ENCODE data around the gene CACNA2D3.

DNA sequence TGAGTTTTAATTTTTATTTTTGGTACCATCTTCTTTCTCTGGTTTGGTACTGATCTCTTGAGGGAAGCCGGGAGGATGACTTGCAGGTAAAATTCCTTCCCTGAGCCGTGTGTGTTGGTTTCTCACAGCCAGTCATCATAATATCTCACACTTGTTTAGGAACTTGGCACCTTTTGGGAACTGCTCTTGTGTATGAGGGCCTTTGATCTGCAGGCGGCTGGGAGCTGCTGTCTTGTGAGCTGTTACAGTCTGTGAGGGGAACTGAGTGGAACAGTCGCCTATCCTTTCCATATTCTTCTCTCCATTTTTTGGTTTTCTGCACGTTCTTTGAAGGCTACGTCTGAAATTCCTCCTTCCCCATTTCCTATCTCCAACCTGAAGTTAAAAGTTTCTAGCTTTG, 75.2 kb downstream of the CACNA2D3 start:
- TF ChIP-seq EP300 (IDR thresholded peaks at IDR 0.05) = no peak
- no peak for TF ChIP-seq TFCP2L1 (CRISPR knock-in tag; IDR thresholded peaks at IDR 0.05)
- TF ChIP-seq, protein P1, sequence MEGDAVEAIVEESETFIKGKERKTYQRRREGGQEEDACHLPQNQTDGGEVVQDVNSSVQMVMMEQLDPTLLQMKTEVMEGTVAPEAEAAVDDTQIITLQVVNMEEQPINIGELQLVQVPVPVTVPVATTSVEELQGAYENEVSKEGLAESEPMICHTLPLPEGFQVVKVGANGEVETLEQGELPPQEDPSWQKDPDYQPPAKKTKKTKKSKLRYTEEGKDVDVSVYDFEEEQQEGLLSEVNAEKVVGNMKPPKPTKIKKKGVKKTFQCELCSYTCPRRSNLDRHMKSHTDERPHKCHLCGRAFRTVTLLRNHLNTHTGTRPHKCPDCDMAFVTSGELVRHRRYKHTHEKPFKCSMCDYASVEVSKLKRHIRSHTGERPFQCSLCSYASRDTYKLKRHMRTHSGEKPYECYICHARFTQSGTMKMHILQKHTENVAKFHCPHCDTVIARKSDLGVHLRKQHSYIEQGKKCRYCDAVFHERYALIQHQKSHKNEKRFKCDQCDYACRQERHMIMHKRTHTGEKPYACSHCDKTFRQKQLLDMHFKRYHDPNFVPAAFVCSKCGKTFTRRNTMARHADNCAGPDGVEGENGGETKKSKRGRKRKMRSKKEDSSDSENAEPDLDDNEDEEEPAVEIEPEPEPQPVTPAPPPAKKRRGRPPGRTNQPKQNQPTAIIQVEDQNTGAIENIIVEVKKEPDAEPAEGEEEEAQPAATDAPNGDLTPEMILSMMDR (IDR thresholded peaks at IDR 0.05) = no peak

Data from A549 (cell line).